ENCODE results near the gene OR6N1. TPM values are rescaled to one million over a fixed set of nuclear protein-coding genes. Genes with fewer than 3 reads are reported as not detected.

The OR6N1 gene
- total RNA-seq = not detected

DNA sequence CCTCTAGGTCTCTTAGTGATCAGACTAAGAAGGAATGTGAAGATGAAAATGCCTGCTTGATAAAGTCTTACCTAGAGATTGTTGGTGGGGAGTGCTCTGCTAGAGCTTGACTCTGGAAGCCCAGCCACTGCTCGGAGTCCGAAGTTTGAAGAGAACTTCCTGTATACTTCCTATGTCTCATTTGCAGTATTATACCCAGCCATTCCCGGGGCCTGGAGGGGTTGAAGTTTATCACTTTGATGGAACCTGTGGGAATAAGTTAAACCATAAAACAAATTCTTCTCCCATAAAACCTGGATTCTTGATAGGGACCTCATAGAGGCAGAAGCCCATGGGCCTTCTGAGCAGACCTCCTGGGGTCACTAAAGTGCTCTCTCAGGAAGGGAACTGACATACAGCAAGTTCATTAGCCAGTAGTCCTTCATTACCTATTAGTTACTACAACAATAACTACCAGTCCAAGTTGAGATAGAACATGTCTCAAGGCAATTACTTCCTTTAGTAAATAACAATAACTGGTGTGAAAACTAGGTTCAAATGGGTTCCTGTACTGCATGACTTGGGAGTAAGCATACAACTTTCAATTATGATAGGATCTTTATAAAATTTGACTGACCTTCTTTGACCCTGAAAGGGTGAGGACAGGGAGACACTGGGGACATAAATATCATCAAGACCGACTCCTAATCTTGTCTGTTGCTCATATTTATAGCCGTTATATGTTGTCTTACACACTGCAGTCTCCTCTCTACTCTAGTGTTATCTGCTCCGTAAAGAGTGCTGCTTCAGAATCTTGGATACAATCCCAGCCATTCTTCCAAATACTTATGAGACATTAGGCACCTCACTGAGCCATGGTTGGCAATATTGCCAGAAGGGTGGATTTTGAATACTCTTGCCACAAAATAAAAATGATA lies at the start of gene OR6N1:
TSS of gene OR6N1 (minus strand) at position 246 of the 917 bp plus-strand sequence. CDS start 5,513 bp downstream, outside the sequence.

DNA sequence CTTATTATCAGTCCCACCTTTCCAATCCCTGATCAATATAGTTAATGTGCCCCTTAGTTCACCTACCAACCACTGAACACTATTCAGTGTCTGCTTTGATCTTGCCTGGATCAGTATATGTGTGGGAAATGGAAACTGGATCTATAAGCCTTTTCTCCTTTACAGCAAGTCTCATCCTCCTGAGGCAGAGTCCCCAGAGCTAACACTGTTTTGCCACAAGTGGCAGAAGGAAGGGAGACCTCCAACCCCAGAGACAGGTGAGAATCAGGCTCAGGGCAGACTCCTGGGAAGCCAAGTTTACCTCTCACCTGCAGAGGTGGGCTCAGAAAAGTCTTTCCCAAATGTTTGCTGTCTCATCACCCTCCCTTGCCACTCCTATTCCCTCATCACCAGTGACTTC lies 9.1 kb upstream of the OR6N1 start, which contains the start of gene OR6N2:
TSS of gene OR6N2 (minus strand) at position 101 of the 400 bp plus-strand sequence. CDS start 3,569 bp downstream, outside the sequence.

GRCh38 chr1:158754420-158754819 lies 17.6 kb downstream of the OR6N1 start, which contains the start of gene OR6K6:
TSS of gene OR6K6 (plus strand) at chr1:158754720. CDS start at chr1:158754888, 168 bp downstream.

GRCh38 chr1:158720620-158721019 lies 51.4 kb downstream of the OR6N1 start, which contains the start of gene OR6K3:
TSS of gene OR6K3 (minus strand) at chr1:158720720. CDS start at chr1:158718115, 2,605 bp downstream.

Small RNA genes within 50 kb of the gene (small RNA-seq; reads per million reads assigned to genes)
- gene OR2AQ1P = not detected

Other genes starting within 250 kb of the OR6N1 start
- gene OR6Y1, start 217.8 kb downstream of the OR6N1 start, total RNA-seq = not detected
- not detected for gene OR6P1, start 201.6 kb downstream of the OR6N1 start, total RNA-seq
- gene OR10X1, start 192.3 kb downstream of the OR6N1 start, total RNA-seq = not detected
- gene OR10Z1, start 166.9 kb downstream of the OR6N1 start, total RNA-seq = not detected
- gene SPTA1, start 85.5 kb downstream of the OR6N1 start, total RNA-seq = 0.92 TPM
- gene OR6K2, start 71.5 kb downstream of the OR6N1 start, total RNA-seq = not detected
- not detected for gene OR6K3, start 51.5 kb downstream of the OR6N1 start, total RNA-seq
- not detected for gene OR6K6, start 17.5 kb downstream of the OR6N1 start, total RNA-seq
- gene OR6N2, start 9.0 kb upstream of the OR6N1 start, total RNA-seq = not detected
- 7.4 TPM for gene MNDA, start 59.2 kb upstream of the OR6N1 start, total RNA-seq
- not detected for gene PYHIN1, start 159.4 kb upstream of the OR6N1 start, total RNA-seq
- 18.2 TPM for gene IFI16, start 237.7 kb upstream of the OR6N1 start, total RNA-seq